Raji (cell line): ENCODE data around the gene SH3PXD2A.

Source experiments
- POLR2A ChIP-seq: IDR thresholded peaks from 2 replicates; pipeline ENCODE4 v1.6.1; 2011; ENCODE audit warnings: low read depth, low read length, control low read depth; ENCODE audit not compliant: insufficient read depth

Gene SH3PXD2A

GRCh38 chr10:103544657-103545310 is 310.6 kb downstream of the SH3PXD2A start:
- TF ChIP-seq POLR2A, result no peak
